Astrocyte (in vitro differentiated cells and primary cell): ENCODE data around the gene TEC. TPM values are rescaled to one million over a fixed set of nuclear protein-coding genes. Genes with fewer than 3 reads are reported as not detected.

Experiments used
- DNase-seq: peaks from one replicate; pipeline ENCODE4 v3.0.0-alpha.2; 2010; ENCODE audit warnings: low read depth
- FAIRE-seq: peaks from 2 replicates; lab custom pipeline; 2011; peaks lifted over from hg19 to GRCh38; lab: Jason Lieb, UNC
- H2AFZ ChIP-seq: 2 replicates; pipeline ENCODE4 v1.6.0; 2012; ENCODE audit warnings: low read depth, low read length, inconsistent platforms
- H3K27ac ChIP-seq: 2 replicates; pipeline ENCODE4 v1.5.1; 2011; ENCODE audit warnings: low read depth, low read length, inconsistent platforms
- H3K27me3 ChIP-seq: 2 replicates; pipeline ENCODE4 v1.6.0; 2011; ENCODE audit warnings: low read length, inconsistent platforms; ENCODE audit not compliant: insufficient read depth
- H3K36me3 ChIP-seq: 2 replicates; pipeline ENCODE4 v1.5.1; 2011; ENCODE audit warnings: low read length, inconsistent platforms; ENCODE audit not compliant: insufficient read depth
- H3K4me1 ChIP-seq: 2 replicates; pipeline ENCODE4 v1.5.1; 2011; ENCODE audit warnings: low read length, inconsistent platforms; ENCODE audit not compliant: insufficient read depth
- H3K4me2 ChIP-seq: 2 replicates; pipeline ENCODE4 v1.6.0; 2012; ENCODE audit warnings: low read length, inconsistent platforms
- H3K4me3 ChIP-seq: 2 replicates; pipeline ENCODE4 v1.5.1; 2011; ENCODE audit warnings: low read depth, mild to moderate bottlenecking, low read length, inconsistent platforms; ENCODE audit not compliant: insufficient read depth
- H3K79me2 ChIP-seq: 2 replicates; pipeline ENCODE4 v1.6.0; 2012; ENCODE audit warnings: mild to moderate bottlenecking, low read length, inconsistent platforms; ENCODE audit not compliant: insufficient read depth
- H3K9ac ChIP-seq: 2 replicates; pipeline ENCODE4 v1.6.0; 2012; ENCODE audit warnings: mild to moderate bottlenecking, low read length, inconsistent platforms
- H3K9me3 ChIP-seq: 2 replicates; pipeline ENCODE4 v1.5.1; 2012; ENCODE audit warnings: low read depth, mild to moderate bottlenecking, low read length, inconsistent platforms; ENCODE audit not compliant: insufficient read depth
- H4K20me1 ChIP-seq: 2 replicates; pipeline ENCODE4 v1.6.0; 2012; ENCODE audit warnings: low read length, inconsistent platforms; ENCODE audit not compliant: insufficient read depth
- H3K27ac Mint-ChIP-seq: one replicate; pipeline ENCODE4 v1.8.0; 2021; ENCODE audit warnings: mild to moderate bottlenecking, mixed read lengths; ENCODE audit not compliant: unreplicated experiment
- H3K27me3 Mint-ChIP-seq: one replicate; pipeline ENCODE4 v1.8.0; 2021; ENCODE audit warnings: low read depth, mixed read lengths; ENCODE audit not compliant: unreplicated experiment
- H3K36me3 Mint-ChIP-seq: one replicate; pipeline ENCODE4 v1.8.0; 2021; ENCODE audit warnings: low read depth, mixed read lengths; ENCODE audit not compliant: unreplicated experiment
- H3K4me1 Mint-ChIP-seq: one replicate; pipeline ENCODE4 v1.8.0; 2021; ENCODE audit warnings: low read depth, mixed read lengths; ENCODE audit not compliant: unreplicated experiment
- H3K4me3 Mint-ChIP-seq: one replicate; pipeline ENCODE4 v1.8.0; 2021; ENCODE audit warnings: mild to moderate bottlenecking, moderate library complexity, mixed read lengths; ENCODE audit not compliant: unreplicated experiment
- H3K9me3 Mint-ChIP-seq: one replicate; pipeline ENCODE4 v1.8.0; 2021; ENCODE audit warnings: mild to moderate bottlenecking, mixed read lengths; ENCODE audit not compliant: unreplicated experiment
- EZH2 ChIP-seq: IDR thresholded peaks from 2 replicates; pipeline ENCODE4 v1.6.1; 2012; ENCODE audit warnings: mild to moderate bottlenecking, low read length, inconsistent platforms; ENCODE audit not compliant: insufficient read depth
- total RNA-seq: library from RNA; stranded (reverse); gene quantifications from 2 replicates; pipeline ENCODE4 v1.2.1, GENCODE V29; 2021
- TF ChIP-seq, protein P1 (sequence below): IDR thresholded peaks from 2 replicates; pipeline ENCODE4 v1.5.1; 2011; ENCODE audit warnings: low read depth, mild to moderate bottlenecking, inconsistent platforms, low read length, moderate library complexity; ENCODE audit not compliant: insufficient read depth

The TEC gene
- total RNA-seq, 1 donor from 2014 or later, result 0.61 TPM

DNA sequence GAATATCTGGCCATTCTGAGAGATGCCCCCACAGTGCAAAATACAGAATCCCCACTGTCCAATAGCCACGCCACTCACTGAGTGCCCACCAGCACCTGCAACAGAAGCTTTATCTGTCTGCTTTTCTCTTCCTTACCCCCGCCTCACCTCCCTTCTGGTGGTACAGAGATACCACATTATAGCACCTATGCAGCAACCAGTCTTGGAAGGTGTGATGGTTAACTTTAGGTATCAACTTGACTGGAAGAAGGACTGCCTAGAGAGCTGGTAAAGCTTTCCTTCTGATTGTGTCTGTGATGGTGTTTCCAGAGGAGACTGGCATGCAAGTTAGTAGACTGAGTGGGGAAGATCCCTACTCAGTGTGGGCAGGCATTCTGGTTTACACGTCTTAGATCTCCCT is 73.8 kb downstream of the TEC start:
- no peak overlapping the region for H3K9ac ChIP-seq
- H3K27ac ChIP-seq, result no peak overlapping the region
- no peak overlapping the region for H3K4me3 Mint-ChIP-seq
- H3K4me1 Mint-ChIP-seq, result no peaks in the 10 kb centered on the region
- H2AFZ ChIP-seq, result no peak overlapping the region
- peaks cover 3% of the 10 kb centered on the region for H3K4me1 ChIP-seq
- TF ChIP-seq EZH2, result no peak
- TF ChIP-seq, protein P1, sequence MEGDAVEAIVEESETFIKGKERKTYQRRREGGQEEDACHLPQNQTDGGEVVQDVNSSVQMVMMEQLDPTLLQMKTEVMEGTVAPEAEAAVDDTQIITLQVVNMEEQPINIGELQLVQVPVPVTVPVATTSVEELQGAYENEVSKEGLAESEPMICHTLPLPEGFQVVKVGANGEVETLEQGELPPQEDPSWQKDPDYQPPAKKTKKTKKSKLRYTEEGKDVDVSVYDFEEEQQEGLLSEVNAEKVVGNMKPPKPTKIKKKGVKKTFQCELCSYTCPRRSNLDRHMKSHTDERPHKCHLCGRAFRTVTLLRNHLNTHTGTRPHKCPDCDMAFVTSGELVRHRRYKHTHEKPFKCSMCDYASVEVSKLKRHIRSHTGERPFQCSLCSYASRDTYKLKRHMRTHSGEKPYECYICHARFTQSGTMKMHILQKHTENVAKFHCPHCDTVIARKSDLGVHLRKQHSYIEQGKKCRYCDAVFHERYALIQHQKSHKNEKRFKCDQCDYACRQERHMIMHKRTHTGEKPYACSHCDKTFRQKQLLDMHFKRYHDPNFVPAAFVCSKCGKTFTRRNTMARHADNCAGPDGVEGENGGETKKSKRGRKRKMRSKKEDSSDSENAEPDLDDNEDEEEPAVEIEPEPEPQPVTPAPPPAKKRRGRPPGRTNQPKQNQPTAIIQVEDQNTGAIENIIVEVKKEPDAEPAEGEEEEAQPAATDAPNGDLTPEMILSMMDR, result no peak
- H3K9me3 Mint-ChIP-seq, result no peaks in the 10 kb centered on the region
- peaks cover 3% of the 10 kb centered on the region for H3K27me3 Mint-ChIP-seq
- peak overlapping the region; percentile 4 for H3K4me2 ChIP-seq
- no peak overlapping the region for H3K27ac Mint-ChIP-seq
- no peaks in the 10 kb centered on the region for H3K36me3 Mint-ChIP-seq
- H3K36me3 ChIP-seq, result no peaks in the 10 kb centered on the region
- peaks cover 2% of the 10 kb centered on the region for H3K27me3 ChIP-seq
- FAIRE-seq (no peak), DNase-seq (no peak)
- no peaks in the 10 kb centered on the region for H4K20me1 ChIP-seq
- no peaks in the 10 kb centered on the region for H3K79me2 ChIP-seq
- H3K9me3 ChIP-seq, result no peaks in the 10 kb centered on the region
- H3K4me3 ChIP-seq, result no peak overlapping the region

DNA sequence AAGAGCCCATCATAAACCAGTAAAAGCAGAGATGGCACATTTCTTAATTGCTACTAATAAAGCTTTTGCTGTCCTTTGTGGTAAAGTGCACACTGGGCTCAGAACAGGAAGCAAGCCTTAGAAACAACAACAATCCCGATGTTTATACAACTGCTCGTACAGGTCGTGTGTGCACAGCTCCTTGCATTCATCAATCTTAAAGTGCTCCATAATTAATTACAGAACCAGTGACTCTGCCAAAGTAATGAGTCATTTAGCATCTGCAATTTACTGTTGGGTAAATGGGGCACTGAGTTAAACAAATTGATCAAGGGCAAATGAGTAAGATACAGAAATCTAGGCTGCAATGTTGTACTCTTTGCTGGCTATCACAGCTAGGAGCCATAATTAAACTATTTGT is 74.3 kb downstream of the TEC start:
- no peaks in the 10 kb centered on the region for H3K36me3 ChIP-seq
- H3K27me3 ChIP-seq, result peaks cover 2% of the 10 kb centered on the region
- H4K20me1 ChIP-seq, result no peaks in the 10 kb centered on the region
- no peaks in the 10 kb centered on the region for H3K9me3 Mint-ChIP-seq
- no peak for FAIRE-seq
- H3K79me2 ChIP-seq, result no peaks in the 10 kb centered on the region
- no peak overlapping the region for H2AFZ ChIP-seq
- H3K27me3 Mint-ChIP-seq, result peaks cover 3% of the 10 kb centered on the region
- no peak overlapping the region for H3K27ac ChIP-seq
- H3K4me2 ChIP-seq, result peak overlapping the region; percentile 4
- no peak overlapping the region for H3K9ac ChIP-seq
- TF ChIP-seq EZH2, result no peak
- TF ChIP-seq, protein P1, result no peak
- H3K4me1 Mint-ChIP-seq, result no peaks in the 10 kb centered on the region
- no peak overlapping the region for H3K4me3 ChIP-seq
- H3K4me1 ChIP-seq, result peaks cover 3% of the 10 kb centered on the region
- no peak overlapping the region for H3K27ac Mint-ChIP-seq
- peak; percentile 52 for DNase-seq
- no peaks in the 10 kb centered on the region for H3K9me3 ChIP-seq
- H3K36me3 Mint-ChIP-seq, result no peaks in the 10 kb centered on the region
- no peak overlapping the region for H3K4me3 Mint-ChIP-seq

DNA sequence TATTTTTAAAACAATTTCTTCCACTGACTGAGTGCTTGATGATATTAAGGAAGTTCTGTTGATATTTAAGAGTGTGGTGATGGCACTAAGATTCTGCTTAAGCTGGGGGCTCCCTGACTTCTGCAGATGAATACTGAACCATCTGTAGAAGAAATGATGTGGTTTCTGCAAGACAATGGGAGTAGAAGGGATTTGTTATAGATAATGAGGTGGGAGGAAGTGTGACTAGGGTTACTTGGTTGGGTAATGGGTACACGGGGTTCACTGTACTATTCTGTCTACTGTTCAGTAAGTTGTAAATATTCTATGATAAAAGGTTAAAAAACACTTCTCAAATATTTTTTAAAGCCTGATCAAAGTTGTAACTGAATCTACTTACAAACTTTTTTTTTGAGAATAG is 74.7 kb downstream of the TEC start:
- H3K36me3 ChIP-seq, result no peaks in the 10 kb centered on the region
- H3K9me3 Mint-ChIP-seq, result no peaks in the 10 kb centered on the region
- peaks cover 2% of the 10 kb centered on the region for H3K27me3 ChIP-seq
- H3K4me3 Mint-ChIP-seq, result no peak overlapping the region
- H3K9me3 ChIP-seq, result no peaks in the 10 kb centered on the region
- H3K4me1 Mint-ChIP-seq, result no peaks in the 10 kb centered on the region
- no peak for DNase-seq
- H2AFZ ChIP-seq, result no peak overlapping the region
- peaks cover 3% of the 10 kb centered on the region for H3K4me1 ChIP-seq
- no peaks in the 10 kb centered on the region for H3K36me3 Mint-ChIP-seq
- no peak overlapping the region for H3K4me3 ChIP-seq
- FAIRE-seq, result no peak
- no peak overlapping the region for H3K4me2 ChIP-seq
- H3K27me3 Mint-ChIP-seq, result peaks cover 3% of the 10 kb centered on the region
- H3K27ac ChIP-seq, result no peak overlapping the region
- TF ChIP-seq, protein P1, result no peak
- no peak for TF ChIP-seq EZH2
- H4K20me1 ChIP-seq, result no peaks in the 10 kb centered on the region
- no peak overlapping the region for H3K27ac Mint-ChIP-seq
- H3K79me2 ChIP-seq, result no peaks in the 10 kb centered on the region
- H3K9ac ChIP-seq, result no peak overlapping the region
